SK-N-SH (cell line): Measurements from ENCODE around the gene ZNF786. TPM values are rescaled to one million over a fixed set of nuclear protein-coding genes. Genes with fewer than 3 reads are reported as not detected.
A peak's percentile ranks its signal among the peaks of the same experiment; 100 is the strongest.

Experiments
- CTCF ChIA-PET: fragments of 300-600, 350-600 bp; formaldehyde crosslinking; extraction: SDS; loops from one replicate; lab custom pipeline; 2021; lab: Yijun Ruan, JAX
- POLR2A ChIA-PET: fragments of 350-600 bp; sonication (Branson Sonifier 250); formaldehyde crosslinking; extraction: SDS; loops from one replicate; lab custom pipeline; 2020; ENCODE audit warnings: antibody characterized with exemption, inconsistent platforms; lab: Yijun Ruan, JAX
- DNase-seq: peaks from one replicate; pipeline ENCODE4 v3.0.0; 2012
- H2AFZ ChIP-seq: fragments of 200-600 bp; sonication (generic); 2 replicates; pipeline ENCODE4 v1.8.1; 2016; ENCODE audit warnings: antibody characterized with exemption, mild to moderate bottlenecking, low read depth
- H3F3A ChIP-seq: fragments of 200-600 bp; sonication (generic); replicated peaks from 2 replicates; pipeline ENCODE3; 2016; ENCODE audit warnings: antibody characterized with exemption, mild to moderate bottlenecking; ENCODE audit not compliant: insufficient read depth
- H3K27ac ChIP-seq, 2 experiments: fragments of 200-500 bp in 1 of 2; fragments of 200-600 bp in 1 of 2; sonication (Bioruptor generic) in 1 of 2; sonication (generic), shearing (Covaris generic) in 1 of 2; 2 replicates each; pipeline versions ENCODE4 v1.5.1 to v1.6.1; 2014 to 2016; ENCODE audit warnings: low read depth in 2 of 2, inconsistent platforms in 1 of 2, low read length in 1 of 2, mild to moderate bottlenecking in 1 of 2, mixed read lengths in 1 of 2
- H3K27me3 ChIP-seq: fragments of 200-600 bp; sonication (generic), shearing (Covaris generic); 2 replicates; pipeline ENCODE4 v1.6.1; 2016; ENCODE audit warnings: mixed run types; ENCODE audit not compliant: insufficient read depth
- H3K36me3 ChIP-seq, 2 experiments: fragments of 200-500 bp in 1 of 2; fragments of 200-600 bp in 1 of 2; sonication (Bioruptor generic) in 1 of 2; sonication (generic) in 1 of 2; replicated peaks in 1 of 2; 2 replicates each; pipeline versions ENCODE3 to v1.5.1; 2014 to 2016; ENCODE audit warnings: low read length in 1 of 2, mild to moderate bottlenecking in 1 of 2; ENCODE audit not compliant: insufficient read depth in 2 of 2, control insufficient read depth in 1 of 2
- H3K4me1 ChIP-seq, 2 experiments: fragments of 200-500 bp in 1 of 2; fragments of 200-600 bp in 1 of 2; sonication (Bioruptor generic) in 1 of 2; sonication (generic), shearing (Covaris generic) in 1 of 2; 2 replicates each; pipeline versions ENCODE4 v1.5.1 to v1.6.1; 2014 to 2016; ENCODE audit warnings: low read depth in 1 of 2, low read length in 1 of 2, mixed run types in 1 of 2; ENCODE audit not compliant: insufficient read depth in 2 of 2, control insufficient read depth in 1 of 2
- H3K4me2 ChIP-seq: fragments of 200-600 bp; sonication (generic), shearing (Covaris generic); 2 replicates; pipeline ENCODE4 v1.6.1; 2017; ENCODE audit warnings: mixed run types
- H3K4me3 ChIP-seq, 2 experiments: fragments of 200-500 bp in 1 of 2; fragments of 200-600 bp in 1 of 2; sonication (Bioruptor generic) in 1 of 2; sonication (generic), shearing (Covaris generic) in 1 of 2; 2 replicates each; pipeline versions ENCODE4 v1.5.1 to v1.8.1; 2014 to 2016; ENCODE audit warnings: low read depth in 2 of 2, inconsistent platforms in 1 of 2, low read length in 1 of 2, mild to moderate bottlenecking in 1 of 2, mixed read lengths in 1 of 2, moderate library complexity in 1 of 2
- H3K79me2 ChIP-seq: fragments of 200-600 bp; sonication (generic); 2 replicates; pipeline ENCODE4 v1.8.1; 2017; ENCODE audit warnings: mild to moderate bottlenecking; ENCODE audit not compliant: insufficient read depth
- H3K9ac ChIP-seq: fragments of 200-600 bp; sonication (generic); 2 replicates; pipeline ENCODE4 v1.6.1; 2017; ENCODE audit warnings: mixed run types
- H3K9me2 ChIP-seq: fragments of 200-600 bp; sonication (generic); 2 replicates; pipeline ENCODE4 v1.6.1; 2017; ENCODE audit warnings: mixed run types
- H3K9me3 ChIP-seq: fragments of 200-600 bp; sonication (generic); 2 replicates; pipeline ENCODE4 v1.6.1; 2017; ENCODE audit warnings: mixed run types, mild to moderate bottlenecking, moderate library complexity
- H4K20me1 ChIP-seq: fragments of 200-600 bp; sonication (generic); 2 replicates; pipeline ENCODE4 v1.6.1; 2017; ENCODE audit warnings: mild to moderate bottlenecking, mixed run types; ENCODE audit not compliant: insufficient read depth
- CHD2 ChIP-seq: fragments of 150-350 bp; IDR thresholded peaks from 2 replicates; pipeline ENCODE4 v1.6.1; 2018; ENCODE audit warnings: low read length; ENCODE audit not compliant: partially characterized antibody
- CTCF ChIP-seq: fragments of 200-600 bp; sonication (generic); IDR thresholded peaks from 2 replicates; pipeline ENCODE4 v1.6.1; 2017; ENCODE audit warnings: antibody characterized with exemption, mild to moderate bottlenecking, moderate library complexity
- EZH2phosphoT487 ChIP-seq: fragments of 200-600 bp; sonication (generic); IDR thresholded peaks from 2 replicates; pipeline ENCODE4 v1.6.1; 2017; ENCODE audit warnings: low read depth, mixed run types, mild to moderate bottlenecking, antibody characterized with exemption, moderate library complexity, borderline replicate concordance
- FOSL2 ChIP-seq: IDR thresholded peaks from 2 replicates; pipeline ENCODE4 v1.4.0; 2012; ENCODE audit warnings: low read depth, mild to moderate bottlenecking, moderate library complexity, borderline replicate concordance
- GABPA ChIP-seq: IDR thresholded peaks from 2 replicates; pipeline ENCODE4 v1.4.0; 2012; ENCODE audit warnings: low read depth, mild to moderate bottlenecking
- JUND ChIP-seq: IDR thresholded peaks from 2 replicates; pipeline ENCODE4 v1.4.0; 2012
- NRF1 ChIP-seq: IDR thresholded peaks from 2 replicates; pipeline ENCODE4 v1.6.1; 2012; ENCODE audit warnings: low read depth, mild to moderate bottlenecking, low read length
- POLR2AphosphoS5 ChIP-seq: IDR thresholded peaks from 2 replicates; pipeline ENCODE4 v1.6.1; 2012; ENCODE audit warnings: low read depth, low read length
- RXRA ChIP-seq: IDR thresholded peaks from 2 replicates; pipeline ENCODE4 v1.4.0; 2012; ENCODE audit warnings: low read depth, mild to moderate bottlenecking, borderline replicate concordance
- TCF12 ChIP-seq: IDR thresholded peaks from 2 replicates; pipeline ENCODE4 v1.4.0; 2012
- USF2 ChIP-seq: fragments of 150-350 bp; IDR thresholded peaks from 2 replicates; pipeline ENCODE4 v1.6.1; 2017; ENCODE audit warnings: antibody characterized with exemption, low read length, low read depth, borderline replicate concordance
- WGBS: methylation state at CpG from one replicate; pipeline ENCODE4 v1.1.6; 2017; ENCODE audit warnings: low lambda C conversion rate; 5-methylcytosine and 5-hydroxymethylcytosine counted together
- polyA plus RNA-seq, 3 experiments: library from polyadenylated mRNA; depleted of rRNA; stranded (reverse); fragments of >200 nt; gene quantifications; 2 replicates each; pipeline ENCODE4 v1.2.3, GENCODE V29; 2012
- TF ChIP-seq, protein P1 (sequence below): IDR thresholded peaks from 2 replicates; pipeline ENCODE4 v1.4.0; 2012; ENCODE audit warnings: low read depth
- TF ChIP-seq, protein P2 (sequence below): IDR thresholded peaks from 2 replicates; pipeline ENCODE4 v1.4.0; 2012; ENCODE audit warnings: low read depth, borderline replicate concordance
- TF ChIP-seq, protein P3 (sequence below): IDR thresholded peaks from 2 replicates; pipeline ENCODE4 v1.4.0; 2012; ENCODE audit warnings: low read depth, borderline replicate concordance
- TF ChIP-seq, protein P4 (sequence below): IDR thresholded peaks from 2 replicates; pipeline ENCODE4 v1.6.1; 2012; ENCODE audit warnings: mild to moderate bottlenecking, low read depth, low read length, moderate library complexity

ZNF786 gene
- polyA plus RNA-seq, 1 of the 3 experiments (the other 2 are of a cell fraction) = 5.0 TPM

- TF ChIP-seq, protein P1, sequence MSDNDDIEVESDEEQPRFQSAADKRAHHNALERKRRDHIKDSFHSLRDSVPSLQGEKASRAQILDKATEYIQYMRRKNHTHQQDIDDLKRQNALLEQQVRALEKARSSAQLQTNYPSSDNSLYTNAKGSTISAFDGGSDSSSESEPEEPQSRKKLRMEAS = no peak
- no peak for TF ChIP-seq TCF12
- TF ChIP-seq JUND = no peak
- no peak for TF ChIP-seq EZH2phosphoT487
- TF ChIP-seq CHD2 = no peak
- TF ChIP-seq, protein P2, sequence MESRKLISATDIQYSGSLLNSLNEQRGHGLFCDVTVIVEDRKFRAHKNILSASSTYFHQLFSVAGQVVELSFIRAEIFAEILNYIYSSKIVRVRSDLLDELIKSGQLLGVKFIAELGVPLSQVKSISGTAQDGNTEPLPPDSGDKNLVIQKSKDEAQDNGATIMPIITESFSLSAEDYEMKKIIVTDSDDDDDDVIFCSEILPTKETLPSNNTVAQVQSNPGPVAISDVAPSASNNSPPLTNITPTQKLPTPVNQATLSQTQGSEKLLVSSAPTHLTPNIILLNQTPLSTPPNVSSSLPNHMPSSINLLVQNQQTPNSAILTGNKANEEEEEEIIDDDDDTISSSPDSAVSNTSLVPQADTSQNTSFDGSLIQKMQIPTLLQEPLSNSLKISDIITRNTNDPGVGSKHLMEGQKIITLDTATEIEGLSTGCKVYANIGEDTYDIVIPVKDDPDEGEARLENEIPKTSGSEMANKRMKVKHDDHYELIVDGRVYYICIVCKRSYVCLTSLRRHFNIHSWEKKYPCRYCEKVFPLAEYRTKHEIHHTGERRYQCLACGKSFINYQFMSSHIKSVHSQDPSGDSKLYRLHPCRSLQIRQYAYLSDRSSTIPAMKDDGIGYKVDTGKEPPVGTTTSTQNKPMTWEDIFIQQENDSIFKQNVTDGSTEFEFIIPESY = no peak
- no peak for TF ChIP-seq RXRA
- no peak for TF ChIP-seq FOSL2
- no peak for TF ChIP-seq POLR2AphosphoS5
- TF ChIP-seq NRF1 = no peak
- TF ChIP-seq, protein P3, sequence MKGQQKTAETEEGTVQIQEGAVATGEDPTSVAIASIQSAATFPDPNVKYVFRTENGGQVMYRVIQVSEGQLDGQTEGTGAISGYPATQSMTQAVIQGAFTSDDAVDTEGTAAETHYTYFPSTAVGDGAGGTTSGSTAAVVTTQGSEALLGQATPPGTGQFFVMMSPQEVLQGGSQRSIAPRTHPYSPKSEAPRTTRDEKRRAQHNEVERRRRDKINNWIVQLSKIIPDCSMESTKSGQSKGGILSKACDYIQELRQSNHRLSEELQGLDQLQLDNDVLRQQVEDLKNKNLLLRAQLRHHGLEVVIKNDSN = no peak
- TF ChIP-seq CTCF = no peak
- H3K9me2 ChIP-seq = no peaks in the 10 kb centered on the region
- no peaks in the 10 kb centered on the region for H3F3A ChIP-seq
- ChIA-PET POLR2A (no interaction called here), CTCF (interaction anchor here (1.7 kb wide), 1 partner anchor 19 kb away, joined by 9 read pairs; no protein-coding TSS in a partner anchor)
- H3K4me1 ChIP-seq = no peaks in the 10 kb centered on the region
- H3K36me3 ChIP-seq = no peaks in the 10 kb centered on the region
- H3K4me2 ChIP-seq = no peak overlapping the region
- 95% methylated on average over 2 of the region's 2 CpGs for WGBS
- DNase-seq = no peak
- no peak overlapping the region for H3K4me3 ChIP-seq
- no peak overlapping the region for H3K27ac ChIP-seq
- no peaks in the 10 kb centered on the region for H3K79me2 ChIP-seq
- no peak overlapping the region for H3K9ac ChIP-seq
- H4K20me1 ChIP-seq = no peaks in the 10 kb centered on the region
- no peak overlapping the region for H2AFZ ChIP-seq
- no peaks in the 10 kb centered on the region for H3K27me3 ChIP-seq
- H3K9me3 ChIP-seq = no peaks in the 10 kb centered on the region
Measured at GRCh38 chr7:149046416-149046815, 44.1 kb downstream of the ZNF786 start.

GRCh38 chr7:149043936-149044335, 46.6 kb downstream of the ZNF786 start:
- no peaks in the 10 kb centered on the region for H3K4me1 ChIP-seq
- DNase-seq = no peak
- POLR2A ChIA-PET = no interaction called here
- H3F3A ChIP-seq = no peaks in the 10 kb centered on the region
- H3K4me2 ChIP-seq = no peak overlapping the region
- CTCF ChIA-PET = interaction anchor here (0.7 to 1.3 kb wide), 3 partner anchors 13 to 1891 kb away, joined by 3 read pairs; no protein-coding TSS in a partner anchor
- no peak overlapping the region for H3K4me3 ChIP-seq
- no peaks in the 10 kb centered on the region for H3K9me2 ChIP-seq
- no peaks in the 10 kb centered on the region for H3K27me3 ChIP-seq
- no peak overlapping the region for H3K27ac ChIP-seq
- H2AFZ ChIP-seq = peak overlapping the region; percentile 54; the same call in 1 of the 2 replicates
- H3K36me3 ChIP-seq = no peaks in the 10 kb centered on the region
- H3K9ac ChIP-seq = no peak overlapping the region
- no peaks in the 10 kb centered on the region for H4K20me1 ChIP-seq
- WGBS = 91% methylated on average over 8 of the region's 8 CpGs
- no peaks in the 10 kb centered on the region for H3K9me3 ChIP-seq
- H3K79me2 ChIP-seq = no peaks in the 10 kb centered on the region
- TF ChIP-seq RXRA (no peak), USF2 (no peak), NRF1 (no peak), CTCF (no peak), GABPA (no peak)
- TF ChIP-seq, protein P4, sequence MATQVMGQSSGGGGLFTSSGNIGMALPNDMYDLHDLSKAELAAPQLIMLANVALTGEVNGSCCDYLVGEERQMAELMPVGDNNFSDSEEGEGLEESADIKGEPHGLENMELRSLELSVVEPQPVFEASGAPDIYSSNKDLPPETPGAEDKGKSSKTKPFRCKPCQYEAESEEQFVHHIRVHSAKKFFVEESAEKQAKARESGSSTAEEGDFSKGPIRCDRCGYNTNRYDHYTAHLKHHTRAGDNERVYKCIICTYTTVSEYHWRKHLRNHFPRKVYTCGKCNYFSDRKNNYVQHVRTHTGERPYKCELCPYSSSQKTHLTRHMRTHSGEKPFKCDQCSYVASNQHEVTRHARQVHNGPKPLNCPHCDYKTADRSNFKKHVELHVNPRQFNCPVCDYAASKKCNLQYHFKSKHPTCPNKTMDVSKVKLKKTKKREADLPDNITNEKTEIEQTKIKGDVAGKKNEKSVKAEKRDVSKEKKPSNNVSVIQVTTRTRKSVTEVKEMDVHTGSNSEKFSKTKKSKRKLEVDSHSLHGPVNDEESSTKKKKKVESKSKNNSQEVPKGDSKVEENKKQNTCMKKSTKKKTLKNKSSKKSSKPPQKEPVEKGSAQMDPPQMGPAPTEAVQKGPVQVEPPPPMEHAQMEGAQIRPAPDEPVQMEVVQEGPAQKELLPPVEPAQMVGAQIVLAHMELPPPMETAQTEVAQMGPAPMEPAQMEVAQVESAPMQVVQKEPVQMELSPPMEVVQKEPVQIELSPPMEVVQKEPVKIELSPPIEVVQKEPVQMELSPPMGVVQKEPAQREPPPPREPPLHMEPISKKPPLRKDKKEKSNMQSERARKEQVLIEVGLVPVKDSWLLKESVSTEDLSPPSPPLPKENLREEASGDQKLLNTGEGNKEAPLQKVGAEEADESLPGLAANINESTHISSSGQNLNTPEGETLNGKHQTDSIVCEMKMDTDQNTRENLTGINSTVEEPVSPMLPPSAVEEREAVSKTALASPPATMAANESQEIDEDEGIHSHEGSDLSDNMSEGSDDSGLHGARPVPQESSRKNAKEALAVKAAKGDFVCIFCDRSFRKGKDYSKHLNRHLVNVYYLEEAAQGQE = no peak
